Endothelial cell of umbilical vein (primary cell): ENCODE measurements around the gene CETP. TPM values are rescaled to one million over a fixed set of nuclear protein-coding genes. Genes with fewer than 3 reads are reported as not detected.

Source experiments
- BruUV-seq: library from RNA; stranded (reverse); fragments of 400-500 nt; replicated peaks from 2 replicates; lab custom pipeline; 2021; lab: Mats Ljungman, UMichigan
- CTCF ChIA-PET: fragments of 300-600, 350-600 bp; sonication (Branson Sonifier 250); formaldehyde crosslinking; loops from one replicate; lab custom pipeline; 2021; ENCODE audit warnings: antibody characterized with exemption, inconsistent platforms; lab: Charles Lee
- POLR2A ChIA-PET: fragments of 300-600, 350-600 bp; sonication (Branson Sonifier 250); formaldehyde crosslinking; loops from one replicate; lab custom pipeline; 2021; ENCODE audit warnings: antibody characterized with exemption, inconsistent platforms; lab: Charles Lee
- DNase-seq: peaks from one replicate; pipeline ENCODE4 v3.0.0-alpha.2; 2011; ENCODE audit warnings: low read depth, low spot score
- FAIRE-seq: peaks from 2 replicates; lab custom pipeline; 2011; peaks lifted over from hg19 to GRCh38; lab: Jason Lieb, UNC
- H2AFZ ChIP-seq: 2 replicates; pipeline ENCODE4 v1.6.0; 2012; ENCODE audit warnings: low read depth, low read length, control low read depth, inconsistent platforms
- H3K27ac ChIP-seq: 2 replicates; pipeline ENCODE4 v1.5.1; 2011; ENCODE audit warnings: low read depth, mild to moderate bottlenecking, control low read depth, low read length, moderate library complexity; ENCODE audit not compliant: insufficient read depth
- H3K27me3 ChIP-seq, 2 experiments: 2 replicates each; pipeline versions ENCODE4 v1.6.0 to v1.6.1; 2011; ENCODE audit warnings: low read length in 2 of 2, mixed read lengths in 1 of 2; ENCODE audit not compliant: control insufficient read depth in 2 of 2, insufficient read depth in 2 of 2
- H3K36me3 ChIP-seq, 2 experiments: 2 replicates in 1 of 2; 3 replicates in 1 of 2; pipeline ENCODE4 v1.5.1; 2011; ENCODE audit warnings: low read length in 2 of 2, mild to moderate bottlenecking in 1 of 2, moderate library complexity in 1 of 2; ENCODE audit not compliant: control insufficient read depth in 2 of 2, insufficient read depth in 2 of 2; ENCODE audit errors: extremely low read depth in 1 of 2
- H3K4me1 ChIP-seq: 3 replicates; pipeline ENCODE4 v1.5.1; 2011; ENCODE audit warnings: mild to moderate bottlenecking, low read length; ENCODE audit not compliant: control insufficient read depth, insufficient read depth; ENCODE audit errors: extremely low read depth
- H3K4me2 ChIP-seq: 2 replicates; pipeline ENCODE4 v1.6.1; 2011; ENCODE audit warnings: low read length, control low read depth, mixed read lengths; ENCODE audit not compliant: insufficient read depth
- H3K4me3 ChIP-seq, 3 experiments: fragments of 200-600 bp in 1 of 3; sonication (generic), shearing (Covaris generic) in 1 of 3; replicated peaks in 1 of 3; 2 replicates each; pipeline ENCODE4 v1.5.1; 2011 to 2016; ENCODE audit warnings: control low read depth in 3 of 3, low read length in 3 of 3, mild to moderate bottlenecking in 2 of 3, inconsistent platforms in 1 of 3, low read depth in 1 of 3, moderate library complexity in 1 of 3; ENCODE audit not compliant: insufficient read depth in 1 of 3
- H3K79me2 ChIP-seq: 2 replicates; pipeline ENCODE4 v1.6.0; 2012; ENCODE audit warnings: low read length, inconsistent platforms; ENCODE audit not compliant: control insufficient read depth, insufficient read depth
- H3K9ac ChIP-seq: replicated peaks from 2 replicates; pipeline ENCODE3; 2011; ENCODE audit warnings: low read length, control low read depth; ENCODE audit not compliant: insufficient read depth; ENCODE audit errors: extremely low read depth
- H3K9me1 ChIP-seq: replicated peaks from 3 replicates; pipeline ENCODE4 v1.6.0; 2011; ENCODE audit warnings: mild to moderate bottlenecking, low read length; ENCODE audit not compliant: control insufficient read depth, insufficient read depth; ENCODE audit errors: extremely low read depth
- H3K9me3 ChIP-seq: replicated peaks from 2 replicates; pipeline ENCODE4 v1.5.1; 2012; ENCODE audit warnings: low read length, inconsistent platforms; ENCODE audit not compliant: control insufficient read depth, insufficient read depth
- H4K20me1 ChIP-seq: replicated peaks from 2 replicates; pipeline ENCODE3; 2011; ENCODE audit warnings: mild to moderate bottlenecking, low read length; ENCODE audit not compliant: control insufficient read depth, insufficient read depth; ENCODE audit errors: extremely low read depth
- CTCF ChIP-seq, 2 donors: IDR thresholded peaks; 1 replicate in 1 of 2; 2 replicates in 1 of 2; pipeline ENCODE4 v1.5.1; 2011; ENCODE audit warnings: low read length in 2 of 2, mild to moderate bottlenecking in 2 of 2, moderate library complexity in 2 of 2, control low read depth in 1 of 2, inconsistent platforms in 1 of 2, low read depth in 1 of 2; ENCODE audit not compliant: insufficient read depth in 1 of 2; ENCODE audit errors: extremely low read depth in 1 of 2
- EZH2 ChIP-seq: IDR thresholded peaks from 2 replicates; pipeline ENCODE4 v1.6.1; 2012; ENCODE audit warnings: borderline replicate concordance, low read depth, mild to moderate bottlenecking, moderate library complexity, low read length, inconsistent platforms; ENCODE audit not compliant: severe bottlenecking
- FOS ChIP-seq: IDR thresholded peaks from 2 replicates; pipeline ENCODE4 v1.6.1; 2011; ENCODE audit warnings: mild to moderate bottlenecking, low read length, moderate library complexity, borderline replicate concordance; ENCODE audit not compliant: insufficient read depth
- GATA2 ChIP-seq: IDR thresholded peaks from 2 replicates; pipeline ENCODE4 v1.7.0; 2011; ENCODE audit warnings: low read depth, mild to moderate bottlenecking, moderate library complexity, mixed read lengths, low read length; ENCODE audit not compliant: insufficient read length, insufficient read depth
- JUN ChIP-seq: IDR thresholded peaks from 2 replicates; pipeline ENCODE4 v1.6.1; 2011; ENCODE audit warnings: borderline replicate concordance, low read depth; ENCODE audit not compliant: insufficient read length, insufficient read depth
- MYC ChIP-seq: IDR thresholded peaks from one replicate; pipeline ENCODE4 v1.6.1; 2011; ENCODE audit warnings: mild to moderate bottlenecking, low read depth, low read length
- POLR2A ChIP-seq: IDR thresholded peaks from 2 replicates; pipeline ENCODE4 v1.6.1; 2012; ENCODE audit warnings: low read depth, mild to moderate bottlenecking, control low read depth, low read length
- POLR2AphosphoS5 ChIP-seq: IDR thresholded peaks from 2 replicates; pipeline ENCODE4 v1.6.1; 2012; ENCODE audit warnings: low read depth, mild to moderate bottlenecking, control low read depth, low read length, moderate library complexity; ENCODE audit not compliant: insufficient read depth
- dilution Hi-C: fragments of 300-500 bp; cut with MboI; formaldehyde crosslinking; loops from one replicate; pipeline ENCODE4 v1.15.0; 2019; ENCODE audit warnings: low sequenced_read_pairs; ENCODE audit not compliant: extremely low pct_ligation_motif_present
- intact Hi-C: fragments of 100-400 bp; cut with micrococcal nuclease; formaldehyde crosslinking; loops from one replicate; pipeline ENCODE4 v1.10.0; 2022
- polyA plus RNA-seq, 4 experiments: library from polyadenylated mRNA; depleted of rRNA in 3 of 4; stranded (reverse) in 3 of 4; unstranded in 1 of 4; fragments of >200 nt; gene quantifications; 2 replicates each; pipeline versions ENCODE4 v1.2.1 to v1.2.3, GENCODE V29; 2011 to 2012; ENCODE audit warnings: missing spikeins in 1 of 4
- total RNA-seq: library from RNA; stranded (reverse); gene quantifications from 2 replicates; pipeline ENCODE4 v1.2.3, GENCODE V29; 2021
- TF ChIP-seq, protein P1 (sequence below): IDR thresholded peaks from 2 replicates; pipeline ENCODE4 v1.6.1; 2011; ENCODE audit not compliant: insufficient read depth, insufficient read length

The CETP gene
- total and polyA plus RNA-seq, 2 donors (not counting 3 experiments of a cell fraction or from before 2014, with no cell fraction given), result 2.2 to 2.8 TPM

- H3K27ac ChIP-seq, result no peak overlapping the region
- no peaks in the 10 kb centered on the region for H3K4me1 ChIP-seq
- intact Hi-C loops (no loop called here), dilution Hi-C loops (no loop called here)
- no TSS peak for BruUV-seq
- DNase-seq, result no peak
- H2AFZ ChIP-seq, result no peak overlapping the region
- CTCF ChIA-PET, result interaction anchor here (0.8 kb wide), 1 partner anchor 15 kb away, joined by 3 read pairs; no protein-coding TSS in a partner anchor
- no peaks in the 10 kb centered on the region for H4K20me1 ChIP-seq
- H3K4me2 ChIP-seq, result no peak overlapping the region
- no peak overlapping the region for H3K4me3 ChIP-seq
- POLR2A ChIA-PET, result no interaction called here
- no peaks in the 10 kb centered on the region for H3K9me3 ChIP-seq
- H3K27me3 ChIP-seq, result no peaks in the 10 kb centered on the region
- TF ChIP-seq, protein P1, sequence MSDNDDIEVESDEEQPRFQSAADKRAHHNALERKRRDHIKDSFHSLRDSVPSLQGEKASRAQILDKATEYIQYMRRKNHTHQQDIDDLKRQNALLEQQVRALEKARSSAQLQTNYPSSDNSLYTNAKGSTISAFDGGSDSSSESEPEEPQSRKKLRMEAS, result no peak
- H3K9ac ChIP-seq, result no peak overlapping the region
- H3K9me1 ChIP-seq, result no peaks in the 10 kb centered on the region
- H3K79me2 ChIP-seq, result no peaks in the 10 kb centered on the region
- no peaks in the 10 kb centered on the region for H3K36me3 ChIP-seq
- no peak for FAIRE-seq
Observed at GRCh38 chr16:56980201-56980535, 18.4 kb downstream of the CETP start.

- H3K9ac ChIP-seq, result no peak overlapping the region
- no peaks in the 10 kb centered on the region for H3K9me3 ChIP-seq
- H3K4me2 ChIP-seq, result no peak overlapping the region
- FAIRE-seq (no peak), DNase-seq (no peak)
- BruUV-seq, result no TSS peak
- intact Hi-C loops, result no loop called here
- H3K4me1 ChIP-seq, result peaks cover 2% of the 10 kb centered on the region
- dilution Hi-C loops, result no loop called here
- H4K20me1 ChIP-seq, result no peaks in the 10 kb centered on the region
- H3K79me2 ChIP-seq, result no peaks in the 10 kb centered on the region
- H2AFZ ChIP-seq, result no peak overlapping the region
- H3K27me3 ChIP-seq, result no peaks in the 10 kb centered on the region
- H3K36me3 ChIP-seq, result no peaks in the 10 kb centered on the region
- CTCF ChIA-PET, result interaction anchor here (0.8 to 0.9 kb wide), 2 partner anchors 8 to 16 kb away, joined by 3 read pairs; partner anchors contain the start of gene NLRC5
- no peak for TF ChIP-seq GATA2
- TF ChIP-seq, protein P1, result no peak
- TF ChIP-seq EZH2, result no peak
- no peak for TF ChIP-seq MYC
- no peak for TF ChIP-seq FOS
- no peak for TF ChIP-seq POLR2A
- TF ChIP-seq JUN, result no peak
- no peak for TF ChIP-seq CTCF (IDR thresholded peaks at IDR 0.05; ENCODE audit: extremely low read depth in 1 of 2, insufficient read depth in 1 of 2, low read depth in 1 of 2, low read length in 2 of 2)
- TF ChIP-seq POLR2AphosphoS5, result no peak
- no peaks in the 10 kb centered on the region for H3K9me1 ChIP-seq
- POLR2A ChIA-PET, result no interaction called here
- H3K27ac ChIP-seq, result no peak overlapping the region
- H3K4me3 ChIP-seq, result no peak overlapping the region
Observed at GRCh38 chr16:56980792-56981724, 19.3 kb downstream of the CETP start.
